Bronchial epithelial cell (primary cell): ENCODE data around the gene MT1M. TPM values are rescaled to one million over a fixed set of nuclear protein-coding genes. Genes with fewer than 3 reads are reported as not detected.
"Not testable (repeated sequence)": the region's sequence is repeated elsewhere in the genome, so short reads cannot be mapped to it uniquely, and the experiment has no call there.

Experiments used
- DNase-seq: peaks from one replicate; pipeline ENCODE4 v3.0.0-alpha.2; 2010; ENCODE audit warnings: low read depth
- FAIRE-seq: peaks from 2 replicates; lab custom pipeline; 2011; peaks lifted over from hg19 to GRCh38; lab: Jason Lieb, UNC
- H3K27me3 ChIP-seq: 2 replicates; pipeline ENCODE4 v1.5.1; 2011; ENCODE audit warnings: low read length; ENCODE audit not compliant: control insufficient read depth, insufficient read depth
- H3K36me3 ChIP-seq: 2 replicates; pipeline ENCODE4 v1.5.1; 2011; ENCODE audit warnings: low read length; ENCODE audit not compliant: control insufficient read depth, insufficient read depth
- H3K4me3 ChIP-seq: 2 replicates; pipeline ENCODE4 v1.5.1; 2011; ENCODE audit warnings: mild to moderate bottlenecking, low read depth, low read length, control low read depth
- CTCF ChIP-seq: IDR thresholded peaks from 2 replicates; pipeline ENCODE4 v1.5.1; 2011; ENCODE audit warnings: mild to moderate bottlenecking, moderate library complexity, low read length, control low read depth, inconsistent platforms; ENCODE audit not compliant: insufficient read depth, severe bottlenecking
- total RNA-seq: library from RNA; depleted of rRNA; stranded (reverse); fragments of >200 nt; gene quantifications from 2 replicates; pipeline ENCODE4 v1.2.1, GENCODE V29; 2014

Gene MT1M
- total RNA-seq, 1 donor from 2014 or later = 0.26 TPM

GRCh38 chr16:56667581-56668571 lies 35.4 kb downstream of the MT1M start, which contains the start of gene MT1G:
MT1G (minus strand) TSS chr16:56668065; CDS start chr16:56667993, 72 bp downstream.
- TF ChIP-seq CTCF = no peak
- no peak for DNase-seq
- FAIRE-seq = no peak
- H3K4me3 ChIP-seq = no peak within 1 kb of the TSS
- H3K27me3 ChIP-seq = peaks cover 25% of the 10 kb centered on the region
- no peaks in the 10 kb centered on the region for H3K36me3 ChIP-seq

DNA sequence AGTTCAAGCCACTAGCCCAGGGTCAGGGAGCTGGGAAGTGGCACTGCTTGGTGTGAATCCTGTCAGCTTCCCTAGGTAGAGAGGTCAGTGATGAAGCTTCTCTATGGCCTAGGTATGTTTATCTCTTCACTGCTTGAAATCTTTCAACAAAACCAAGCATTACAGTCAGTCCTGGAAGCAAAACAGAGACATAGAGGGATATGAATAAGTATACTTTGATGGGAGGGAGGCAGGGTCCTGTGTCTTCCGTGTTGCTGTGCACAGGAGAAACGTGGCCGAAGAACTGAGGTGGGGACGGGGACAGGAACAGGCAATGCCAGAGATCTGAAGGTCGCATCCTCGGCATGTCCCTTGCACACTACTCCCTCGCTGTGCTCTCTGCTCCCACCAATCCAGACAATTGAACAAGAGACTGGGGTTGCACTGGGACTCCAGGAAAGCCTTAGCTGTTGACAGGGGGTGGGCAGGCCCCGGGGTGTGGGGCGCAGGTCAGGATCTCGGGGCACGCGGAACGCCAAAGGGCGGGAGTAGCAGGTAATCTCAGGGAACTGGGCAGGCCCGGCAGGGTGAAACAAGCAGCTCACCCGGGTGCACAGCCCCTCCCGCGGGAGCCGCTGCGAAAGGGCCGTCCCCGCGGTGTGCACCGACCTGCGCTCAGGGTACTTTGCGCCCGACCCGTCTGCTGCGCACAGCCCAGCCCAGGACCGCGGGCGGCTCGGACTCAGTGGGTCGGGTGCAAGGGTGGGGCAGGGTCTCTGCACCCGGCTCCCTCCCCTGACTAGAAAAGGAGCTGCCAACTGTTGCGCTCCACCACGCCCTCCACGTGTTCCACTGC lies 36.8 kb downstream of the MT1M start, which contains the start of gene MT1H:
TSS of gene MT1H (plus strand) at position 810 of the 835 bp plus-strand sequence. CDS start 71 bp downstream, outside the sequence.
- DNase-seq = no peak
- H3K36me3 ChIP-seq = no peaks in the 10 kb centered on the region
- no peak for FAIRE-seq
- no peak for TF ChIP-seq CTCF
- H3K4me3 ChIP-seq = no peak within 1 kb of the TSS
- H3K27me3 ChIP-seq = peaks cover 25% of the 10 kb centered on the region

DNA sequence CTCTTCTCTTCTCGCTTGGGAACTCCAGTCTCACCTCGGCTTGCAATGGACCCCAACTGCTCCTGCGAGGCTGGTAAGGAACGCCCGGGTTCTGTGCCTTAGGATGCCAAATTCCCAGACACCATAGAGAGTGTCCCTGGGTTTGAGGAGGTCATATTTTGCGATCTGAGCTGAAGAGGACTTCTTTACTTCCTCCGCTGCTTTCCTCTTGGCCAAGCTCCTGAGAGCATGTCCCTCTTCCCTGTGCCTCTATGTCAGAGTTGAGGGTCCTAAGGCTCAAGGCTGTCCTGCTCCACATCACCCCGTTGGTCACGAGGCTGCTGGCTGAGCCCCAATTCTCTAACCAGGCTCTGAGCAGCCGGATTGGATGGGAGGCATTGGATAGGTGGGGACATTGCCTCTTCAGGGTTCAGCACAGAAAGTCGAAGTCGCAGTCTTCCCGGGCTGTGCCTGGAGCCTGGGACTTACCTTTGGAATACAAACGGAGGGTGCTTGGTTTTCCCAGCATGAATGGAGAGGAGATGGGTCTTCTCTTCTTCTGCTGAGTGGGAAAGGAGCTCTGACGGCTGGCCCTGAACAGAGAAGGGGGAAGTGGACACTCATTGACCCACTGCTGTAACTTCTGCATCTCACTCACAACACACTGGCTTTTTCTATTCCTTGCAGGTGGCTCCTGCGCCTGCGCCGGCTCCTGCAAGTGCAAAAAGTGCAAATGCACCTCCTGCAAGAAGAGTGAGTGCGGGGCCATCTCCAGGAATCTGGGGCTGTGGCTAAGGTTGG lies 37.6 kb downstream of the MT1M start:
- no peak for FAIRE-seq
- DNase-seq = no peak

DNA sequence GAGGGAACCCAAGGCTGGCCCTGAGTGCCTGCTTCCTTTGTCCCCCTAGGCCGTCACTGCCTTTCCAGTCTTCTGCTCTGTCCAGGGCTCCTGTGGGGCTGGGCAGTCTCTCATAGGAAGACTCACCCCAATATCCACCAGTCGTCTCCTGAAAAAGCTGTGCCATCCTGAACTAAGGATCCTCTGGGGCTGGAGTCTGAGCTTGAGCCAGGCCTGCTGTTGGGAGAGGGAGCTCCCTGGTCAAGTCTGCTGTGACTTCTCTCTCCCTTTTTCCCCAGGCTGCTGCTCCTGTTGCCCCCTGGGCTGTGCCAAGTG lies 38.1 kb downstream of the MT1M start:
- H3K4me3 ChIP-seq = no peak overlapping the region
- H3K27me3 ChIP-seq = peaks cover 25% of the 10 kb centered on the region
- no peaks in the 10 kb centered on the region for H3K36me3 ChIP-seq
- FAIRE-seq = no peak
- DNase-seq = no peak
- no peak for TF ChIP-seq CTCF

More for the DNA sequence above, 37.6 kb downstream of the MT1M start:
- Histone ChIP-seq H3K27me3 (peaks cover 25% of the 10 kb centered on the region), H3K4me3 (no peak overlapping the region), H3K36me3 (no peaks in the 10 kb centered on the region)
- no peak for TF ChIP-seq CTCF

- FAIRE-seq = peak; percentile 88
- H3K4me3 ChIP-seq, H3K36me3 ChIP-seq: not testable (repeated sequence)
- H3K27me3 ChIP-seq = peaks cover 25% of the 10 kb centered on the region
- peak; percentile 46 for DNase-seq
These were observed 39.2 kb downstream of the MT1M start for GRCh38 chr16:56671691-56672090.

DNA sequence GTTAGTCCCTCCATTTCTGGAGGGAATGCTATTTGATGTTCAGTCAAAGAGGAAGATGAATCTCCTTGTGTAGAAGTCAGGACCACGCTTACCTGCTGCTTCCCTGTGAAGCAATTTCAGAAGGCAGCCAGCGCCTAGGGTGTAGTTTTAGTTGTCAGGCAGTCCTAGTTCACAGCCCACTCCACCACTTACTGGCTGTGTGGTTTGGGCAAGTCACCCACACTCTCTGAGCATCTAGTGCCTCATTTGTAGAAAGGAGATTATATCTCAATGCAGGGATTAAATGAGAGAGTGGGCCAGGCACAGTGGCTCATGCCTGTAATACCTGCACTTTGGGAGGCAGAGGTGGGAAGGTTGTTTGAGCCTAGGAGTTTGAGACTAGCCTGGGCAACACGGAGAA lies 39.7 kb downstream of the MT1M start:
- not testable (repeated sequence) for FAIRE-seq, H3K4me3 ChIP-seq, H3K36me3 ChIP-seq, DNase-seq
- H3K27me3 ChIP-seq = peaks cover 21% of the 10 kb centered on the region
